K562 (cell line): ENCODE measurements around the gene SOX12. TPM values are rescaled to one million over a fixed set of nuclear protein-coding genes. Genes with fewer than 3 reads are reported as not detected.

Source experiments
- CHD4 ChIP-seq: fragments of 200-600 bp; sonication (generic); IDR thresholded peaks from 3 replicates; pipeline ENCODE4 v1.6.1; 2012; ENCODE audit warnings: low read depth, mild to moderate bottlenecking, mixed read lengths, low read length, inconsistent platforms; ENCODE audit not compliant: insufficient read depth, insufficient replicate concordance, poor library complexity, severe bottlenecking
- HNRNPK ChIP-seq: fragments of 200-400 bp; formaldehyde crosslinking; IDR thresholded peaks from one replicate; pipeline ENCODE4 v1.6.1; 2018; ENCODE audit warnings: mild to moderate bottlenecking, low read depth, low read length; ENCODE audit not compliant: poor library complexity, severe bottlenecking
- PPARD ChIP-seq: fragments of 250-450 bp; sonication (Bioruptor Pico); IDR thresholded peaks from 2 replicates; pipeline ENCODE4 v1.8.0; 2022; ENCODE audit warnings: inconsistent platforms, mild to moderate bottlenecking, moderate library complexity
- PTRF ChIP-seq: fragments of 450-650 bp; IDR thresholded peaks from 2 replicates; pipeline ENCODE4 v1.6.1; 2016; ENCODE audit warnings: mild to moderate bottlenecking, missing genetic modification characterization, missing compliant biosample characterization
- RCOR1 ChIP-seq, 2 experiments: IDR thresholded peaks; 2 replicates each; pipeline ENCODE4 v1.6.1; 2012; ENCODE audit warnings: low read depth in 2 of 2, low read length in 2 of 2, borderline replicate concordance in 1 of 2, improper control_type of control experiment in 1 of 2
- ZFP30 ChIP-seq: fragments of 250-450 bp; sonication (Bioruptor Pico); IDR thresholded peaks from 2 replicates; pipeline ENCODE4 v1.8.0; 2022; ENCODE audit warnings: moderate library complexity, mild to moderate bottlenecking, inconsistent platforms, borderline replicate concordance
- ZNF239 ChIP-seq: fragments of 250-450 bp; sonication (Bioruptor Pico); IDR thresholded peaks from 2 replicates; pipeline ENCODE4 v1.4.0; 2020; ENCODE audit warnings: mild to moderate bottlenecking
- ZNF444 ChIP-seq: fragments of 250-450 bp; sonication (Bioruptor Pico); IDR thresholded peaks from 2 replicates; pipeline ENCODE4 v1.4.0; 2020; ENCODE audit warnings: mild to moderate bottlenecking, moderate library complexity
- ZNF766 ChIP-seq: fragments of 200-800 bp; sonication (Bioruptor generic); conservative IDR thresholded peaks from 2 replicates; pipeline ENCODE4 v1.6.1; 2016; ENCODE audit warnings: missing genetic modification characterization, missing compliant biosample characterization
- ZNF79 ChIP-seq: fragments of 250-450 bp; sonication (Bioruptor Pico); IDR thresholded peaks from 2 replicates; pipeline ENCODE4 v1.4.0; 2020; ENCODE audit warnings: low read depth, mild to moderate bottlenecking, moderate library complexity
- polyA plus RNA-seq, 8 experiments: library from polyadenylated mRNA; depleted of rRNA in 4 of 8; stranded (reverse) in 5 of 8; unstranded in 3 of 8; fragments of >200 nt; fragmentation: Nextera tagmentation in 2 of 8; fragmentation: Illumina TruSeq in 1 of 8; extraction: Ambion mirVana in 2 of 8; extraction: Trizol in 1 of 8; gene quantifications; 2 replicates each; pipeline versions ENCODE4 v1.2.1 to v1.2.3, GENCODE V29; 2011 to 2014; ENCODE audit warnings: inconsistent platforms in 1 of 8, missing spikeins in 1 of 8
- total RNA-seq, 7 experiments: library from RNA; depleted of rRNA in 6 of 7; stranded (reverse); fragments of >200 nt in 6 of 7; fragmentation: Illumina TruSeq in 2 of 7; extraction: Trizol in 2 of 7; gene quantifications; 2 replicates each; pipeline versions ENCODE4 v1.2.1 to v1.2.3, GENCODE V29; 2011 to 2021; ENCODE audit warnings: low replicate concordance in 1 of 7
- TF ChIP-seq, protein P1 (sequence below): fragments of 450-650 bp; IDR thresholded peaks from 2 replicates; pipeline ENCODE4 v1.6.1; 2016; ENCODE audit warnings: mild to moderate bottlenecking, moderate library complexity
- TF ChIP-seq, protein P2 (sequence below): fragments of 250-450 bp; sonication (Bioruptor Pico); IDR thresholded peaks from 2 replicates; pipeline ENCODE4 v1.8.0; 2022; ENCODE audit warnings: inconsistent platforms

Gene SOX12
- total and polyA plus RNA-seq, 9 of the 15 experiments (the other 6 are each of a cell fraction or from before 2014, with no cell fraction given): 0.42 to 26.3 (median 2.6) TPM

DNA sequence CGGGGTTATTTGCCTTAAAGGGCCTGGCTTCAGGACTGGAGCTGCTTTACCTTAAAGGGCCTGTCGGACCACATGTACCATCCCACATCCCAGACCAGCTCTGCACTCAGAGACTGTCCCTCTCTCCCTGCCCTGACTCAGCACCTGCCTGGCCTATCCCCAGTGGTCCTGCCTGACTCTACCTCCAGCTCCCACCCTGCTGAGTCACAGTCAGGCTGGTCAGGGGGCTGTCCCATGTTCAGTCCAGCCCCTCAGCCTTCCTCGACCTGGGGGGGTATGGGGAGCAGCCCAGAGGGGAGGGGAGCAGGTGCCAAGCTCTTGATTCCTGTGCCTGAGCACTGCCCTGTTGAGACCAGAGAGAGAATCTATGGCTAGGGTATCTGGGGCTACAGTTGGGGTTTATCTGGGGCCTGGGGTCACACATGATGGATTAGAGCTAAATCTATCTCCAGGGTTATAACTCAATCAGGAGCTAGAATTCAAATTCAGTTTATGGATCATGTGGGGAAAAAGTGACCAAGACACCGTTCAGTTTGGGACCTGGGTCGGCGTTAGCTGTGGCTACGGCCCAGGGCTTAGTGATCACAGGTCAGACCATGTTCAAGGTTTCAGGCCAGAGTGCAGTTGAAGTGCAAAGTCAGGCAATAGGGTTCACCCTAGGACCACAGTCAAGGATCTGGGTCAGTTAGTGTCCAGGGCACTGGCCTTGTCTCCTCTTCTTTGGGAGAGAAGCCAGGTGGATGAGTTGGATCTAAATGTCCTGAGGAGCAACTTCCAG is 45.8 kb downstream of the SOX12 start (continued):
- TF ChIP-seq PTRF (tag) (peak; percentile 55; the same call in 1 of the 2 replicates), ZNF766 (CRISPR knock-in tag) (peak; percentile 37; the same call in 1 of the 2 replicates), PPARD (CRISPR knock-in tag) (no peak), HNRNPK (no peak), ZFP30 (no peak), ZNF444 (CRISPR knock-in tag) (no peak), ZNF239 (CRISPR knock-in tag) (peak; percentile 4; the same call in 1 of the 2 replicates), RCOR1 (IDR thresholded peaks at IDR 0.05; ENCODE audit: borderline replicate concordance in 1 of 2, low read depth in 2 of 2, low read length in 2 of 2) (0 out of 4 replicates have a peak, but pooled peaks of 1 of the 2 experiments have one; percentile 33), ZNF79 (CRISPR knock-in tag) (no peak; the same call in 1 of the 2 replicates), CHD4 (no peak)
- TF ChIP-seq, protein P1, sequence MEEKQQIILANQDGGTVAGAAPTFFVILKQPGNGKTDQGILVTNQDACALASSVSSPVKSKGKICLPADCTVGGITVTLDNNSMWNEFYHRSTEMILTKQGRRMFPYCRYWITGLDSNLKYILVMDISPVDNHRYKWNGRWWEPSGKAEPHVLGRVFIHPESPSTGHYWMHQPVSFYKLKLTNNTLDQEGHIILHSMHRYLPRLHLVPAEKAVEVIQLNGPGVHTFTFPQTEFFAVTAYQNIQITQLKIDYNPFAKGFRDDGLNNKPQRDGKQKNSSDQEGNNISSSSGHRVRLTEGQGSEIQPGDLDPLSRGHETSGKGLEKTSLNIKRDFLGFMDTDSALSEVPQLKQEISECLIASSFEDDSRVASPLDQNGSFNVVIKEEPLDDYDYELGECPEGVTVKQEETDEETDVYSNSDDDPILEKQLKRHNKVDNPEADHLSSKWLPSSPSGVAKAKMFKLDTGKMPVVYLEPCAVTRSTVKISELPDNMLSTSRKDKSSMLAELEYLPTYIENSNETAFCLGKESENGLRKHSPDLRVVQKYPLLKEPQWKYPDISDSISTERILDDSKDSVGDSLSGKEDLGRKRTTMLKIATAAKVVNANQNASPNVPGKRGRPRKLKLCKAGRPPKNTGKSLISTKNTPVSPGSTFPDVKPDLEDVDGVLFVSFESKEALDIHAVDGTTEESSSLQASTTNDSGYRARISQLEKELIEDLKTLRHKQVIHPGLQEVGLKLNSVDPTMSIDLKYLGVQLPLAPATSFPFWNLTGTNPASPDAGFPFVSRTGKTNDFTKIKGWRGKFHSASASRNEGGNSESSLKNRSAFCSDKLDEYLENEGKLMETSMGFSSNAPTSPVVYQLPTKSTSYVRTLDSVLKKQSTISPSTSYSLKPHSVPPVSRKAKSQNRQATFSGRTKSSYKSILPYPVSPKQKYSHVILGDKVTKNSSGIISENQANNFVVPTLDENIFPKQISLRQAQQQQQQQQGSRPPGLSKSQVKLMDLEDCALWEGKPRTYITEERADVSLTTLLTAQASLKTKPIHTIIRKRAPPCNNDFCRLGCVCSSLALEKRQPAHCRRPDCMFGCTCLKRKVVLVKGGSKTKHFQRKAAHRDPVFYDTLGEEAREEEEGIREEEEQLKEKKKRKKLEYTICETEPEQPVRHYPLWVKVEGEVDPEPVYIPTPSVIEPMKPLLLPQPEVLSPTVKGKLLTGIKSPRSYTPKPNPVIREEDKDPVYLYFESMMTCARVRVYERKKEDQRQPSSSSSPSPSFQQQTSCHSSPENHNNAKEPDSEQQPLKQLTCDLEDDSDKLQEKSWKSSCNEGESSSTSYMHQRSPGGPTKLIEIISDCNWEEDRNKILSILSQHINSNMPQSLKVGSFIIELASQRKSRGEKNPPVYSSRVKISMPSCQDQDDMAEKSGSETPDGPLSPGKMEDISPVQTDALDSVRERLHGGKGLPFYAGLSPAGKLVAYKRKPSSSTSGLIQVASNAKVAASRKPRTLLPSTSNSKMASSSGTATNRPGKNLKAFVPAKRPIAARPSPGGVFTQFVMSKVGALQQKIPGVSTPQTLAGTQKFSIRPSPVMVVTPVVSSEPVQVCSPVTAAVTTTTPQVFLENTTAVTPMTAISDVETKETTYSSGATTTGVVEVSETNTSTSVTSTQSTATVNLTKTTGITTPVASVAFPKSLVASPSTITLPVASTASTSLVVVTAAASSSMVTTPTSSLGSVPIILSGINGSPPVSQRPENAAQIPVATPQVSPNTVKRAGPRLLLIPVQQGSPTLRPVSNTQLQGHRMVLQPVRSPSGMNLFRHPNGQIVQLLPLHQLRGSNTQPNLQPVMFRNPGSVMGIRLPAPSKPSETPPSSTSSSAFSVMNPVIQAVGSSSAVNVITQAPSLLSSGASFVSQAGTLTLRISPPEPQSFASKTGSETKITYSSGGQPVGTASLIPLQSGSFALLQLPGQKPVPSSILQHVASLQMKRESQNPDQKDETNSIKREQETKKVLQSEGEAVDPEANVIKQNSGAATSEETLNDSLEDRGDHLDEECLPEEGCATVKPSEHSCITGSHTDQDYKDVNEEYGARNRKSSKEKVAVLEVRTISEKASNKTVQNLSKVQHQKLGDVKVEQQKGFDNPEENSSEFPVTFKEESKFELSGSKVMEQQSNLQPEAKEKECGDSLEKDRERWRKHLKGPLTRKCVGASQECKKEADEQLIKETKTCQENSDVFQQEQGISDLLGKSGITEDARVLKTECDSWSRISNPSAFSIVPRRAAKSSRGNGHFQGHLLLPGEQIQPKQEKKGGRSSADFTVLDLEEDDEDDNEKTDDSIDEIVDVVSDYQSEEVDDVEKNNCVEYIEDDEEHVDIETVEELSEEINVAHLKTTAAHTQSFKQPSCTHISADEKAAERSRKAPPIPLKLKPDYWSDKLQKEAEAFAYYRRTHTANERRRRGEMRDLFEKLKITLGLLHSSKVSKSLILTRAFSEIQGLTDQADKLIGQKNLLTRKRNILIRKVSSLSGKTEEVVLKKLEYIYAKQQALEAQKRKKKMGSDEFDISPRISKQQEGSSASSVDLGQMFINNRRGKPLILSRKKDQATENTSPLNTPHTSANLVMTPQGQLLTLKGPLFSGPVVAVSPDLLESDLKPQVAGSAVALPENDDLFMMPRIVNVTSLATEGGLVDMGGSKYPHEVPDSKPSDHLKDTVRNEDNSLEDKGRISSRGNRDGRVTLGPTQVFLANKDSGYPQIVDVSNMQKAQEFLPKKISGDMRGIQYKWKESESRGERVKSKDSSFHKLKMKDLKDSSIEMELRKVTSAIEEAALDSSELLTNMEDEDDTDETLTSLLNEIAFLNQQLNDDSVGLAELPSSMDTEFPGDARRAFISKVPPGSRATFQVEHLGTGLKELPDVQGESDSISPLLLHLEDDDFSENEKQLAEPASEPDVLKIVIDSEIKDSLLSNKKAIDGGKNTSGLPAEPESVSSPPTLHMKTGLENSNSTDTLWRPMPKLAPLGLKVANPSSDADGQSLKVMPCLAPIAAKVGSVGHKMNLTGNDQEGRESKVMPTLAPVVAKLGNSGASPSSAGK: peak; percentile 30; the same call in 1 of the 2 replicates
- TF ChIP-seq, protein P2, sequence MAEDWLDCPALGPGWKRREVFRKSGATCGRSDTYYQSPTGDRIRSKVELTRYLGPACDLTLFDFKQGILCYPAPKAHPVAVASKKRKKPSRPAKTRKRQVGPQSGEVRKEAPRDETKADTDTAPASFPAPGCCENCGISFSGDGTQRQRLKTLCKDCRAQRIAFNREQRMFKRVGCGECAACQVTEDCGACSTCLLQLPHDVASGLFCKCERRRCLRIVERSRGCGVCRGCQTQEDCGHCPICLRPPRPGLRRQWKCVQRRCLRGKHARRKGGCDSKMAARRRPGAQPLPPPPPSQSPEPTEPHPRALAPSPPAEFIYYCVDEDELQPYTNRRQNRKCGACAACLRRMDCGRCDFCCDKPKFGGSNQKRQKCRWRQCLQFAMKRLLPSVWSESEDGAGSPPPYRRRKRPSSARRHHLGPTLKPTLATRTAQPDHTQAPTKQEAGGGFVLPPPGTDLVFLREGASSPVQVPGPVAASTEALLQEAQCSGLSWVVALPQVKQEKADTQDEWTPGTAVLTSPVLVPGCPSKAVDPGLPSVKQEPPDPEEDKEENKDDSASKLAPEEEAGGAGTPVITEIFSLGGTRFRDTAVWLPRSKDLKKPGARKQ (CRISPR knock-in tag): no peak
